ENCODE measurements around the gene ASB6. TPM values are rescaled to one million over a fixed set of nuclear protein-coding genes. Genes with fewer than 3 reads are reported as not detected.

Gene ASB6
- total and polyA plus RNA-seq, 2 experiments from 2014 or later = 8.8 to 19.8 TPM

DNA sequence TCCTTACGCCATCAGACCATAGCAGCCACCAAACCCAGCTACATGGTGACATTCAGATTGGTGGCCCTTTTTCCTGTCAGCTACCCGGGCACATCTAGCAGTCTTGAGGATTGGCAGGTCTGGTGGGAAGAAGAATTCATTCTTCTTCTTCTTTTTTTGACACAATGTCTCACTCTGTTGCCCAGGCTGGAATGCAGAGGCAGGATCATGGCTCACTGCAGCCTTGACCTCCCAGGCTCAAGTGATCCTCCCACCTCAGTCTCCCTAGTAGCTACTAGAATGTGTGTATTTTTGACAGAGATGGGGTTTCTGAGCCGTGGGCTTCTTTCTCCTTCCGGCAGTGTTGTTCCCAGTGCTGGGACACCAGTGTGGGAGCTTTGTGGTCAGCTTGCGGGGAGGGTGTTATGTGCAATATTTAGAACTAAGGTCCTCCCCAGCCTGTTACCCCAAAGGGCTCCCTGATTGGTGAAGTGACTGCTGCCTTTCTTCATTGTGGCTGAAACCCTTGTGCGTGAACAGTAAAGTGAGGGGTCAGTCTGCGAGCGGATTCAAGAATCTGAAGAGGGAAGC is 12.6 kb downstream of the ASB6 start:
- H3K4me1 ChIP-seq (ENCODE audit: insufficient read depth) = peaks cover 32% of the 10 kb centered on the region
- no peak overlapping the region for H3K27ac ChIP-seq (ENCODE audit: low read depth)
- Mint-ChIP-seq H3K4me3 (no peak overlapping the region), H3K27me3 (ENCODE audit: insufficient read depth, low read depth, poor library complexity) (peaks cover 19% of the 10 kb centered on the region), H3K27ac (no peak overlapping the region), H3K9me3 (no peaks in the 10 kb centered on the region), H3K36me3 (ENCODE audit: low read depth) (peaks cover 35% of the 10 kb centered on the region), H3K4me1 (peaks cover 48% of the 10 kb centered on the region)
- 0 out of 2 replicates have a peak, but pooled peaks cover 6% of the 10 kb centered on the region for H3F3A ChIP-seq (replicated peaks; ENCODE audit: low read depth)
- TF ChIP-seq POLR2AphosphoS5 (IDR thresholded peaks at IDR 0.05; ENCODE audit: low read depth) = no peak
- ATAC-seq = no peak
- DNase-seq (ENCODE audit: low spot score) = no peak
- no peaks in the 10 kb centered on the region for H3K27me3 ChIP-seq (ENCODE audit: insufficient read depth)
- H3K9me2 ChIP-seq (ENCODE audit: insufficient read depth) = no peaks in the 10 kb centered on the region
- no peak overlapping the region for H3K4me2 ChIP-seq
- H2AFZ ChIP-seq = no peak overlapping the region
- H3K36me3 ChIP-seq (ENCODE audit: insufficient read depth) = no peaks in the 10 kb centered on the region
- peaks cover 61% of the 10 kb centered on the region for H4K20me1 ChIP-seq (replicated peaks; ENCODE audit: insufficient read depth)
- H3K4me3 ChIP-seq = no peak overlapping the region
- peaks cover 79% of the 10 kb centered on the region for H3K79me2 ChIP-seq (replicated peaks; ENCODE audit: insufficient read depth)

GRCh38 chr9:129628709-129629108 is 13.2 kb downstream of the ASB6 start:
- Histone ChIP-seq H2AFZ (no peak overlapping the region), H3K27ac (ENCODE audit: low read depth) (no peak overlapping the region), H3K9me2 (ENCODE audit: insufficient read depth) (no peaks in the 10 kb centered on the region), H3F3A (replicated peaks; ENCODE audit: low read depth) (0 out of 2 replicates have a peak, but pooled peaks cover 6% of the 10 kb centered on the region), H4K20me1 (replicated peaks; ENCODE audit: insufficient read depth) (peaks cover 58% of the 10 kb centered on the region), H3K4me1 (ENCODE audit: insufficient read depth) (peaks cover 33% of the 10 kb centered on the region), H3K4me3 (no peak overlapping the region), H3K27me3 (ENCODE audit: insufficient read depth) (no peaks in the 10 kb centered on the region), H3K36me3 (ENCODE audit: insufficient read depth) (no peaks in the 10 kb centered on the region), H3K79me2 (replicated peaks; ENCODE audit: insufficient read depth) (peaks cover 77% of the 10 kb centered on the region), H3K4me2 (no peak overlapping the region)
- Mint-ChIP-seq H3K9me3 (no peaks in the 10 kb centered on the region), H3K4me3 (no peak overlapping the region; the same call in 2 of the 3 replicates), H3K4me1 (peaks cover 52% of the 10 kb centered on the region), H3K27me3 (ENCODE audit: insufficient read depth, low read depth, poor library complexity) (peaks cover 22% of the 10 kb centered on the region), H3K36me3 (ENCODE audit: low read depth) (peaks cover 30% of the 10 kb centered on the region), H3K27ac (peak overlapping the region; percentile 69; the same call in 1 of the 2 replicates)
- ATAC-seq = no peak
- TF ChIP-seq REST (IDR thresholded peaks at IDR 0.05; ENCODE audit: unreplicated experiment) = no peak
- no peak for TF ChIP-seq STAT1 (IDR thresholded peaks at IDR 0.05; ENCODE audit: unreplicated experiment)
- no peak for TF ChIP-seq ZNF114 (CRISPR knock-in tag; IDR thresholded peaks at IDR 0.05)
- no peak for TF ChIP-seq JUNB (IDR thresholded peaks at IDR 0.05; ENCODE audit: unreplicated experiment)
- no peak for TF ChIP-seq ETS1 (IDR thresholded peaks at IDR 0.05)
- DNase-seq (ENCODE audit: low spot score) = no peak
